ENCODE data around the gene IKBKE.

- TF ChIP-seq CTCF (IDR thresholded peaks at IDR 0.05; ENCODE audit: low read depth, low read length, poor library complexity, severe bottlenecking) (no peak), EZH2phosphoT487 (IDR thresholded peaks at IDR 0.05; ENCODE audit: borderline replicate concordance, low read length) (no peak)
These were observed 27.5 kb downstream of the IKBKE start for GRCh38 chr1:206497774-206498173.

Data from DOHH2 (cell line).